D341Med (cell line): ENCODE results near the gene CNTRL.

Experiments
- DNase-seq: peaks from one replicate; pipeline ENCODE4 v3.0.0; 2012; ENCODE audit warnings: low spot score

Gene CNTRL

DNA sequence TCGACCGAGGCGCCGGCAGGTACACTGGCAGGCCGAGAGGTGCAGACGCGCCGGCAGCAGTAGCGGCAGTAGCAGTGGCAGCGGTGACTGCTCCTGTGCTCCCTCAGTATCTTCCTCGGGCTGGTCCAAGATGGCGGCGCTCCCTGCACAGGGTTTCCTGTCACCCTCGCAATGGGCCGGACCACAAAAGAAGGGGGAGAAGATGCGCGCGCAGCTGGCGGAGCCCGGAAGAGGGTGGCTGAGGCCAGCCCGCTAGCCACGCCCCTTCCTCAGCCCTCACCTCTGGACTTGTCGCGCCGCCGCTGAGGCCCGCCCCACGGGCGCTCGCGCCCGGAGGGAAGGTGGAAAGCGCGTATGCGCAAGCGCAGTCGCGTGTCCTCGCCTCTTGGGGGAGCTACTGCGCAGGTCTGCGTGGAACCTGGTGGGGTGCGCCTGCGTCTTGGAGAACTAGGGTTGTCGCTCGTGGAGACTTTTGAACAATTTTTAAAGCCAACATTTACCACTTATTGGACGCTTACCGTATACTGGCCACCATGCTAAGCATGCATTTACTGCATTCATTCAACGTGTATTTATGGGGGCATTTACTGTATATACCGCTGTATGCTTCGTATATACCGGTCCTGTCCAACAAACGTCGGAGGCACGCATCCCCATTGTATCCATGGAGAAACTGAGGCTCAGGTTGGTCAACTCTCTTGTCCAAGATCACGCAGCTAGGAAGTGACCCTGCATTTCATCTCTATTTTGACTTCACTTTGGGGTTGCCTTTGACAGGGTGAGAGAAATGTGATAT is 127.2 kb downstream of the CNTRL start, which contains the start of gene RAB14:
TSS of gene RAB14 (minus strand) at position 132 of the 796 bp plus-strand sequence. CDS start 8,457 bp downstream, outside the sequence.
- peak; percentile 100 for DNase-seq

- DNase-seq, result no peak
These were observed 129.4 kb downstream of the CNTRL start for GRCh38 chr9:121204121-121204520.

- no peak for DNase-seq
These were observed 129.9 kb downstream of the CNTRL start for GRCh38 chr9:121204611-121205010.

- DNase-seq, result no peak
These were observed 132.0 kb downstream of the CNTRL start for GRCh38 chr9:121206516-121207370.

DNA sequence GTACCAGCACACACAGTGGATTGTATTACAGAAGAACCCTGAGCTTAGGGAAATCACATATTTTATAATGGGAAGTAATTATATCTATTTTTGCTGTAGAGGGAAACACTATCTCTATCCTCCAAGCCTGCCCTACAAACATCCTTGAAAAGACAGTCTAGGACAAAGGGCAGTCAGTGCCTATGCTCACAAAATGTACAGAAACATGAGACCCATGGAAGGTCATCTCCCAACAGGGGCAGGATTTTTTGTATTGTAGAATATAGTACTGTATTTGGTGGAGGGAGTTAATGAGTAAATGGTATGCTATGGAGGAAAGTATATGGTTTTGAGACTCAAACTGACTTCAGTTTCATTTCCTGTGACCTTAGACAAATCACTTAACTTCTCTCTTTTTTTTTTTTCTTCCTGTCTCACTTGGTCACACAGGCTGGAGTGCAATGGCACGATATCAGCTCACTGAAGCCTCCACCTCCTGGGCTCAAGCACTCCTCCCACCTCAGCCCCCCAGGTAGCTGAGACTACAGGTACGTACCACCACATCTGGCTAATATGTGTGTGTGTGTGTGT is 132.7 kb downstream of the CNTRL start:
- DNase-seq, result no peak

DNA sequence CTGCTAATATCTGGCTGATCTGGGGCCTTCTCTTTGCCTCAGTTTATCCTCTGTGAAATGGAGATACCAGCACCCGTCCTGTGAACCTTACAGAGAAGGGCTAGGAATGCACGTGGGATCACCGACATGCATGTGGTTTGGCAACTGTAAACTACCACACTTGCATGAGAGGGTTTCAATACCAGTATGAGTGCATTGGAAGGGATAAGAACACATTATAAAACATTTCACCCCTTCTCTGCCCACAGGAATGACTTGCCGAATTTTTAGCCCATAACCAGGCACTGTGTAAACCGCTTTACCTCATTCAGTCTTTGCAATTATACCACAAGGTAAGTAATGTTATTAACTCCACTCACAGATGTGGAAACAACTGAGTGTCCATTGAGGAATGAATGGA is 135.8 kb downstream of the CNTRL start:
- DNase-seq, result no peak

DNA sequence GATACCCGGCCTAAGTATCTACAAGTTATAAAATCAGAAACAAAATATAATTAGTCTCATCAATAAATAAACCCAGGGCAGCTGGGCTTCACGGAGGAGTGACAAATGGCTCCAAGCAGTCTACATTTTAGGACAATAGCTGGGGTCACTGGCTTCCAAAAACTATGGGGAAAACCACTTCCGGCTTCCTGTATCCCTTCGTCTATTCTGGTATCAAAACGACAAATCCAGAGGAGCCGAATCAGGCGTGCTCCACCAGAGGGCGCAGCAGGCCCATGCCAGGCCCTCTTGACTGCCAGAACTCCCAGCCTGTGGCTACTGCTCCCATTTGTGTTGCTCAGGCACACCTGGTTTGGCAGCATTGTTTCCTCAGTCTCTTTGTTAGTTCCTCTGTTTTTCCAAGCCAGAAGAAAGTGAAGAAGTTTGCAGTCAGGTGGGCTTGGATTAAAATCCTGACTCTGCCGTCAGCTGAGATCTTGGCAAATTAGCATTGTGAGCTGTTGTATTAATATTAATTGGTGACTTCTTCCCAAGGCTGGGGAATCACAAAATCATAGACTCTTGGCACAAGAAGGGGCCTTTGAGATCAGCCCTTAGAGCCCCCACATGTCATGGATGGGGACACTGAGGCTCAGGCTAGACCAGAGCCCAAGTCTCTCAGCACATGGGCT is 138.5 kb downstream of the CNTRL start:
- peak; percentile 88 for DNase-seq

DNA sequence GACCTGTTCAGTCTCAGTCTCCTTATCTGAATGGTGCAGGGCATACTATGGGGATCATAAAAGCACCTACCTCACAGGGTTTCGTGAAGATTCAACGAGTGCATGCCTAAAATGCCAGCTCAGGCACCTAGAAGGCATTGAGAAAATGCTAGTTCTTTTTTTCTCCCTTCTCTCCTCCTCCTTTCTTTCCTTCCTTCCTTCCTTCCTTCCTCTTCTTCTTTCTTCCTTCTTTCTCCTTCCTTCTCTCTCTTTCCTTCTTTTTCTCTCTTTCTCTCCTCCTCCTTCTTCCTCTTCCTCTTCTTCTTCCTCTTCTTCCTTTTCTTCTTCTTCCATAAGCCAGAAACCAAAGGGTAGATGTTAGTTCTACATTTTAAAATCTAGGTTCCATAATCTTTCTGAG is 139.2 kb downstream of the CNTRL start:
- no peak for DNase-seq

- DNase-seq, result no peak
These were observed 141.6 kb downstream of the CNTRL start for GRCh38 chr9:121216271-121216805.

DNA sequence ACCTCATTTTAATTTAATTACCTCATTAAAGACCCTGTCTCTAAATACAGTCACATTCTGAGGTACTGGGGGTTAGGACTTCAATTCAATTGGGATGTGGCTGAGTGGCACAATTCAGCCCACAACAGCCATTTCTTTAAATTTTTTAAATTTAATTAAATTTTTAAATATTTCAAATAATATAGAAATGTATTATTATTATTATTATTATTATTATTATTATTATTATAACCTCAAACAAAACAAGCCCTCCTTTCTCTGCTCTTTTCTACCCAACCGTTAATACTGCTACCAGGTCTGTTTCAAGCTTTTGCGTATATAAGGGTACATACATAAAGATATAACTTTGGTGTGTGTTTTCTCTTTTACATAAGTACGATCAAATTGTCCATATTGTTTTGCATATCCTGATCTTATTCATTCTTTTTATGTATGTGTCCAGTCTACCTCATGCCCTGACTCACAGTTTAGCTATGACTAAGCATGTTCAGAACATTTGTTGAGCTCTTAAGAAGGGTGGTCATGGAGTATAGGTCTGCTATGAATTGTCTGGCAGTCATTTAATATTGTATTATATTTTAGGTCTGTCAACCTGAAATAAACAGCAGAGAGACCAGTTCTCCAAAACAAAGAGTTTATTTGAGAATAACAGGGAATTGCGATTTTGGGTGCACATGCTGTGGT is 143.0 kb downstream of the CNTRL start:
- no peak for DNase-seq

GRCh38 chr9:121218357-121219027 is 143.7 kb downstream of the CNTRL start:
- no peak for DNase-seq

- DNase-seq, result no peak
These were observed 144.8 kb downstream of the CNTRL start for GRCh38 chr9:121219530-121219929.

DNA sequence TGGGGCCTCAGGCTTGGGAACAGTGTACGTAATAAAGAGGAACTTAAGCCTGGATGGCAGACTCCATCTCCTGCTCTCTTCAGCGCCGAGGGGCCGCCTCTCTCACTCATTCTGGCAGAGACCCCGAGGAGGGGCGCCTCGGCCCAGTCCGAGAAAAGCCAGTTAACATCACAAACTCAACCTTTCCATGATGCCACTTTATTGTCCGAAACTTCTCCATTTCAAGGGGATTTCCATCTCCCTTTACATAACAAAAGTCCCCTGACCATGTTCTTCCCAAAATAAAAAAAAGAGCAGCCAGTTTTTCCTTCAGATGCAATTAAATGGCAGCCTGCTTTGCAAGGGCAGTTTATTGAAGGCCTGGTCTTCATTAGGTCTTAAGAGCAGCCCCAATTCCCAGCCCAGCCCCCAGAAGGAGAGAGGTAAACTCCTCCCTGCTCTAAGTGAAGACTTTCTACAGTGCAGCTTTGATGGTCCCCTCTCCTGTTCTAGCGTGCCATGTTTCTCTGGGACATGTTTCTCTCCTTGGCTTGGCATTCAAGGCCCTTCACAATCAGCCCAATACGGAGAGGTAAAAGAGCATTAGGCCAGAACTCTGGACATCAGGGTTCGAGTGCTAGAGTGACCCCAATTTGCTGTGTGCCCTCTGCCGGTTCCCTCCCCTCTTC is 146.4 kb downstream of the CNTRL start:
- DNase-seq, result no peak

- DNase-seq, result no peak
These were observed 146.9 kb downstream of the CNTRL start for GRCh38 chr9:121221664-121222055.

- DNase-seq, result peak; percentile 44
These were observed 147.9 kb downstream of the CNTRL start for GRCh38 chr9:121222524-121223171.

GRCh38 chr9:121225240-121225639 is 150.5 kb downstream of the CNTRL start:
- DNase-seq, result peak; percentile 83

DNA sequence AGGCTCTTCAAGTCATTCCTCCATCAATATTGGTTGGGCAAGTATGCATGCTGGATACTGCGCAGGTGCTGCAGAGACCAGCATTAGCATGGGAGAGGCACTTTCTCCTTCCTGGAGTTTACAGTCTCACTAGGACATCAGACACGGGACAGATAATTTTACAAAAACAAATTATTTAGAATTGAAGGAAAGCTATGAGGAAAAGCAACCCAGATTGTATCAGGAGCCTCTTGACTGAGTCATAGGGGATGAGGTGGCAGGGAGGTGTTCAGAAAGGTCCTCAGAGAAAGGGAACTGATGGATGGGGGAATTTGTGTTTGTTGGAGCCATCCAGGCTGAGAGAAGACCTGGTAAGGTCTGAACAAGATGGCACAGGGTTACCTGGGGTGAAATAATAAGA is 151.4 kb downstream of the CNTRL start:
- no peak for DNase-seq
